ENCODE results near the gene ARF6.

DNA sequence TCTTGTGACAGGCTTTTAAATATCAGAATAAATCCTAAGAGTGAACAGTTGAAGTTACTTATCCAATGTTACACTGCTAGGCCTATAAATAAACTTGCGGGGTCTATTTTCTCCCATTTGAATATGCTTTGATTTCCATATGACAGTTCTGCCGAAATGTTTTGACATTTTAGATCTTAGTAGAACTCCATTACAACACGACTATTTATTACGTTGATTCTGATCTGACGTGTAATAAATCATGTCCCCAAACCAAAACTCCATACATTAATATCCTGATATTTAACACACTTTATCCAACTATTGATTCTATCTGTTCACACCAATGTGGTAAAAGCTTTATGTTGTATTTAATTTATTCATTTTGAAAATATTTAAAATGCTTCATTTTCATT lies 24.2 kb upstream of the ARF6 start:
- TF ChIP-seq, protein P1, sequence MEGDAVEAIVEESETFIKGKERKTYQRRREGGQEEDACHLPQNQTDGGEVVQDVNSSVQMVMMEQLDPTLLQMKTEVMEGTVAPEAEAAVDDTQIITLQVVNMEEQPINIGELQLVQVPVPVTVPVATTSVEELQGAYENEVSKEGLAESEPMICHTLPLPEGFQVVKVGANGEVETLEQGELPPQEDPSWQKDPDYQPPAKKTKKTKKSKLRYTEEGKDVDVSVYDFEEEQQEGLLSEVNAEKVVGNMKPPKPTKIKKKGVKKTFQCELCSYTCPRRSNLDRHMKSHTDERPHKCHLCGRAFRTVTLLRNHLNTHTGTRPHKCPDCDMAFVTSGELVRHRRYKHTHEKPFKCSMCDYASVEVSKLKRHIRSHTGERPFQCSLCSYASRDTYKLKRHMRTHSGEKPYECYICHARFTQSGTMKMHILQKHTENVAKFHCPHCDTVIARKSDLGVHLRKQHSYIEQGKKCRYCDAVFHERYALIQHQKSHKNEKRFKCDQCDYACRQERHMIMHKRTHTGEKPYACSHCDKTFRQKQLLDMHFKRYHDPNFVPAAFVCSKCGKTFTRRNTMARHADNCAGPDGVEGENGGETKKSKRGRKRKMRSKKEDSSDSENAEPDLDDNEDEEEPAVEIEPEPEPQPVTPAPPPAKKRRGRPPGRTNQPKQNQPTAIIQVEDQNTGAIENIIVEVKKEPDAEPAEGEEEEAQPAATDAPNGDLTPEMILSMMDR (conservative IDR thresholded peaks at IDR 0.05), result no peak
- no peak for TF ChIP-seq ZFX (IDR thresholded peaks at IDR 0.05)

Data from C4-2B (cell line).